HepG2 (cell line): ENCODE results near the gene ZFPM1. TPM values are rescaled to one million over a fixed set of nuclear protein-coding genes. Genes with fewer than 3 reads are reported as not detected.

ENCODE experiments used
- ATAC-seq: fragments of 200-7000 bp; cut with Tn5 transposase; 3 replicates; pipeline ENCODE4 v1.9.1; 2020; ENCODE audit warnings: mild to moderate bottlenecking, moderate library complexity
- BruUV-seq: library from RNA; stranded (reverse); fragments of 400-500 nt; replicated peaks from 2 replicates; lab custom pipeline; 2021; lab: Mats Ljungman, UMichigan
- CTCF ChIA-PET: fragments of 300-600 bp; formaldehyde crosslinking; extraction: SDS; loops from one replicate; lab custom pipeline; 2021; ENCODE audit warnings: low total read pairs, inconsistent platforms, low intra/inter-chr PET ratio; lab: Yijun Ruan, JAX
- POLR2A ChIA-PET: fragments of 350-600 bp; sonication (Branson Sonifier 250); formaldehyde crosslinking; loops from one replicate; lab custom pipeline; 2020; ENCODE audit warnings: antibody characterized with exemption, inconsistent platforms; lab: Yijun Ruan, JAX
- DNase-seq: peaks from one replicate; pipeline ENCODE4 v3.0.0-alpha.2; 2015; ENCODE audit warnings: low spot score
- FAIRE-seq: peaks from 3 replicates; lab custom pipeline; 2011; peaks lifted over from hg19 to GRCh38; lab: Jason Lieb, UNC
- H2AFZ ChIP-seq: one replicate; pipeline ENCODE4 v1.6.1; 2011; ENCODE audit warnings: low read length, inconsistent platforms
- H3K27ac ChIP-seq: fragments of 300-600 bp; 3 replicates; pipeline ENCODE4 v1.8.0; 2011; ENCODE audit warnings: mixed run types, mild to moderate bottlenecking, mixed read lengths, low read length, inconsistent platforms; ENCODE audit not compliant: insufficient read depth; ENCODE audit errors: extremely low read length
- H3K27me3 ChIP-seq, 2 experiments: fragments of 200-600 bp in 1 of 2; 2 replicates in 1 of 2; 3 replicates in 1 of 2; pipeline versions ENCODE4 v1.6.0 to v1.8.0; 2011; ENCODE audit warnings: low read length in 2 of 2, mild to moderate bottlenecking in 2 of 2, moderate library complexity in 2 of 2, inconsistent platforms in 1 of 2; ENCODE audit not compliant: insufficient read depth in 2 of 2, control insufficient read depth in 1 of 2
- H3K36me3 ChIP-seq, 2 experiments: fragments of 200-600 bp in 1 of 2; replicated peaks in 1 of 2; 2 replicates in 1 of 2; 3 replicates in 1 of 2; pipeline versions ENCODE4 v1.5.1 to v1.8.0; 2011; ENCODE audit warnings: low read length in 2 of 2, inconsistent platforms in 1 of 2; ENCODE audit not compliant: insufficient read depth in 2 of 2, control insufficient read depth in 1 of 2
- H3K4me1 ChIP-seq: 2 replicates; pipeline ENCODE4 v1.5.1; 2012; ENCODE audit warnings: low read length, inconsistent platforms; ENCODE audit not compliant: insufficient read depth
- H3K4me2 ChIP-seq: 2 replicates; pipeline ENCODE4 v1.6.0; 2011; ENCODE audit warnings: low read depth, low read length, inconsistent platforms
- H3K4me3 ChIP-seq, 3 experiments: fragments of 200-600 bp in 1 of 3; sonication (generic), shearing (Covaris generic) in 1 of 3; replicated peaks in 1 of 3; 2 replicates each; pipeline ENCODE4 v1.5.1; 2011 to 2016; ENCODE audit warnings: low read length in 3 of 3, inconsistent platforms in 2 of 3, low read depth in 2 of 3, mild to moderate bottlenecking in 2 of 3, control low read depth in 1 of 3, mixed read lengths in 1 of 3; ENCODE audit not compliant: insufficient read depth in 1 of 3
- H3K79me2 ChIP-seq: one replicate; pipeline ENCODE4 v1.6.1; 2011; ENCODE audit warnings: low read length, inconsistent platforms; ENCODE audit not compliant: insufficient read depth
- H3K9ac ChIP-seq: 2 replicates; pipeline ENCODE4 v1.6.0; 2011; ENCODE audit warnings: mild to moderate bottlenecking, low read depth, low read length, inconsistent platforms; ENCODE audit not compliant: insufficient read depth
- H3K9me3 ChIP-seq: 2 replicates; pipeline ENCODE4 v1.5.1; 2012; ENCODE audit warnings: mild to moderate bottlenecking, low read length
- H4K20me1 ChIP-seq: 2 replicates; pipeline ENCODE4 v1.6.0; 2011; ENCODE audit warnings: inconsistent platforms, mild to moderate bottlenecking, low read length, moderate library complexity; ENCODE audit not compliant: insufficient read depth
- AGO2 ChIP-seq: fragments of 200-400 bp; formaldehyde crosslinking; optimal IDR thresholded peaks from 2 replicates; pipeline ENCODE3; 2017; ENCODE audit warnings: mild to moderate bottlenecking, low read depth, low read length, moderate library complexity
- GATAD1 ChIP-seq: IDR thresholded peaks from 2 replicates; pipeline ENCODE4 v1.6.1; 2016; ENCODE audit warnings: missing genetic modification reagents, missing compliant biosample characterization
- ZNF12 ChIP-seq: sonication (generic); formaldehyde crosslinking; IDR thresholded peaks from 2 replicates; pipeline ENCODE4 v1.5.0; 2020; ENCODE audit warnings: missing genetic modification reagents
- ZNF180 ChIP-seq: sonication (generic); formaldehyde crosslinking; IDR thresholded peaks from 2 replicates; pipeline ENCODE4 v1.4.0; 2020; ENCODE audit warnings: low read depth, missing genetic modification reagents, borderline replicate concordance
- ZNF652 ChIP-seq: IDR thresholded peaks from 2 replicates; pipeline ENCODE4 v1.6.1; 2016; ENCODE audit warnings: low read depth, borderline replicate concordance
- WGBS: methylation state at CpG from one replicate; pipeline ENCODE4 v1.1.6; 2017; ENCODE audit warnings: low lambda C conversion rate; 5-methylcytosine and 5-hydroxymethylcytosine counted together
- in situ Hi-C: cut with HindIII; loops from 2 replicates; pipeline ENCODE4 v1.10.0; 2017; ENCODE audit warnings: low pct_unique_long_range_greater_than_20kb; ENCODE audit not compliant: extremely low pct_ligation_motif_present
- intact Hi-C: fragments of 100-400 bp; cut with micrococcal nuclease; formaldehyde crosslinking; loops from one replicate; pipeline ENCODE4 v1.10.0; 2022; ENCODE audit not compliant: unreplicated experiment
- polyA plus RNA-seq, 8 experiments: library from polyadenylated mRNA; depleted of rRNA in 3 of 8; stranded (reverse) in 7 of 8; unstranded in 1 of 8; fragments of >200 nt; fragmentation: Illumina TruSeq in 4 of 8; extraction: Trizol in 4 of 8; gene quantifications; 2 replicates each; pipeline versions ENCODE4 v1.2.1 to v1.2.3, GENCODE V29; 2011 to 2016; ENCODE audit warnings: low read depth in 4 of 8, missing spikeins in 1 of 8, mixed read lengths in 1 of 8; ENCODE audit not compliant: insufficient read depth in 1 of 8
- total RNA-seq, 5 experiments: library from RNA; depleted of rRNA; stranded (reverse); fragments of >200 nt; fragmentation: Illumina TruSeq; extraction: Trizol; gene quantifications; 2 replicates each; pipeline ENCODE4 v1.2.3, GENCODE V29; 2016; ENCODE audit warnings: low read depth in 1 of 5
- TF ChIP-seq, protein P1 (sequence below): sonication (generic); formaldehyde crosslinking; IDR thresholded peaks from 2 replicates; pipeline ENCODE4 v1.4.0; 2020; ENCODE audit warnings: missing genetic modification reagents

Gene ZFPM1
- total and polyA plus RNA-seq, 2 of the 13 experiments (the other 11 are each of a cell fraction or from before 2014, with no cell fraction given) = 1.3 to 3.8 TPM

- FAIRE-seq (no peak), ATAC-seq (no peak), DNase-seq (no peak)
- TF ChIP-seq ZNF12 = no peak
- TF ChIP-seq ZNF180 = no peak
- TF ChIP-seq ZNF652 (CRISPR knock-in tag) = peak; percentile 52; the same call in 1 of the 2 replicates
- peak; percentile 28 for TF ChIP-seq AGO2
- Histone ChIP-seq H3K79me2 (peaks cover 26% of the 10 kb centered on the region), H3K4me1 (peaks cover 12% of the 10 kb centered on the region), H3K9ac (no peak overlapping the region), H3K27me3 (no peaks in the 10 kb centered on the region), H3K9me3 (no peaks in the 10 kb centered on the region), H3K27ac (no peak overlapping the region), H3K36me3 (peaks cover 9 to 18% of the 10 kb centered on the region in 2 experiments; a peak in 2 of 5 replicates), H4K20me1 (peaks cover 43% of the 10 kb centered on the region; the same call in 1 of the 2 replicates), H2AFZ (no peak overlapping the region), H3K4me3 (no peak overlapping the region), H3K4me2 (no peak overlapping the region)
- 98% methylated on average over 10 of the region's 22 CpGs for WGBS
- no TSS peak for BruUV-seq
- intact Hi-C loops = no loop called here
- POLR2A ChIA-PET = interaction anchor here (1.0 kb wide), 1 partner anchor 32 kb away, joined by 3 read pairs; no protein-coding TSS in a partner anchor
- CTCF ChIA-PET = no interaction called here
- in situ Hi-C loops = no loop called here
Observed at GRCh38 chr16:88472637-88473205, 19.6 kb downstream of the ZFPM1 start.

DNA sequence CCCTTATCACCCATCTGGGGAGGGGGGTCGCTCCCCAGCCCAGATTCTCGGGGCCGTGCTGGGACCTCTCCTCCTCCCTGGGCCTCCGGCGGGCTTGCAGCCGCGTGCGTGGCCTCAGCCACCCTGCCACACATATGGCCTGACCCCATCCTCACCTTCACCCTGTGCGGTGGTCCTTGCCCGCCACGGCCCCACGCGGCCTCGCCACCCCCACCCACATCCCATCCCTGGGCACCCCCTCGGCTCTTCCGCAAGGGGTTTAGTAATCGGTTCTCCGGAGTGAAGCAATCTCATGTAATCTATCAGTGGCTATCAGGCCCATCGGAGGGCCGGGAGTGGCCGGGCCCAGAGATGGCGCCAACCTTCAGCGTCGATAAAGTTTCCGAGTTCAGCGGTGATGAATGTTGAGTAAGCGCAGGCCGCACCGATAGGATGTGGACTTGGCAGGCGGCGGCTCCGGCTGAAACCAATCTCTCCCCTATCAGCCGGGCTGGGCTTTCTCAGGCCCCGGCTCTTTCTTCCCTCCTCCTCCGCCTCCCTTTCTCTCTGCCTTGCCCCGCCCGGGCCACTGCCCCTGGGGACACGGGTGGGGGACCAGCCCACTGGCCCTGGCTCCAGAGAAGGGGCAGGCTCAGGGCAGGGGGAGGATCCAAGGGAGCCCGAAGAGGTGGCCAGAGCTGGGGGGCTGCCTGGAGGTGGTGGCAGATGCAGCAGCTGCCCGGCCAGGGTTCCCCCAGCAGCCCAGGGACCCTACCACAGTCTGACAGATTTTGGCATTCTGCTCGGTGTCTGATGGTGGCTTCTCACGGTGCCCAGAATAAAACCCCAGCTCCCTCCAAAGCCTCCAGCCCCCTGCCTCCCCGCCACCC lies 20.8 kb downstream of the ZFPM1 start:
- ATAC-seq = no peak
- WGBS = over 99% methylated on average over 38 of the region's 43 CpGs

More for the DNA sequence above, 20.8 kb downstream of the ZFPM1 start:
- TF ChIP-seq, protein P1, sequence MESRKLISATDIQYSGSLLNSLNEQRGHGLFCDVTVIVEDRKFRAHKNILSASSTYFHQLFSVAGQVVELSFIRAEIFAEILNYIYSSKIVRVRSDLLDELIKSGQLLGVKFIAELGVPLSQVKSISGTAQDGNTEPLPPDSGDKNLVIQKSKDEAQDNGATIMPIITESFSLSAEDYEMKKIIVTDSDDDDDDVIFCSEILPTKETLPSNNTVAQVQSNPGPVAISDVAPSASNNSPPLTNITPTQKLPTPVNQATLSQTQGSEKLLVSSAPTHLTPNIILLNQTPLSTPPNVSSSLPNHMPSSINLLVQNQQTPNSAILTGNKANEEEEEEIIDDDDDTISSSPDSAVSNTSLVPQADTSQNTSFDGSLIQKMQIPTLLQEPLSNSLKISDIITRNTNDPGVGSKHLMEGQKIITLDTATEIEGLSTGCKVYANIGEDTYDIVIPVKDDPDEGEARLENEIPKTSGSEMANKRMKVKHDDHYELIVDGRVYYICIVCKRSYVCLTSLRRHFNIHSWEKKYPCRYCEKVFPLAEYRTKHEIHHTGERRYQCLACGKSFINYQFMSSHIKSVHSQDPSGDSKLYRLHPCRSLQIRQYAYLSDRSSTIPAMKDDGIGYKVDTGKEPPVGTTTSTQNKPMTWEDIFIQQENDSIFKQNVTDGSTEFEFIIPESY (CRISPR knock-in tag) = 0 out of 2 replicates have a peak, but pooled peaks have one; percentile 19
- no peak for TF ChIP-seq GATAD1 (CRISPR knock-in tag)
- ChIA-PET CTCF (no interaction called here), POLR2A (no interaction called here)
- Histone ChIP-seq H3K4me2 (no peak overlapping the region), H3K27ac (no peak overlapping the region), H3K9ac (no peak overlapping the region), H3K4me3 (no peak overlapping the region), H3K4me1 (peaks cover 2% of the 10 kb centered on the region), H4K20me1 (peaks cover 34% of the 10 kb centered on the region; the same call in 1 of the 2 replicates), H2AFZ (no peak overlapping the region), H3K27me3 (no peaks in the 10 kb centered on the region), H3K79me2 (peaks cover 28% of the 10 kb centered on the region), H3K9me3 (no peaks in the 10 kb centered on the region), H3K36me3 (peaks cover 6 to 18% of the 10 kb centered on the region in 2 experiments; a peak in 2 of 5 replicates)
- intact Hi-C loops = no loop called here
- BruUV-seq = no TSS peak
- FAIRE-seq (no peak), DNase-seq (no peak)
- in situ Hi-C loops = no loop called here
